Measurements from ENCODE around the gene BCAR3.

The BCAR3 gene

GRCh38 chr1:93666613-93667384, 14.8 kb downstream of the BCAR3 start:
- no peak overlapping the region for H3K27ac ChIP-seq (ENCODE audit: low read depth, low read length)
- H3F3A ChIP-seq (ENCODE audit: insufficient read depth), result no peaks in the 10 kb centered on the region
- H3K36me3 ChIP-seq (ENCODE audit: low read length), result no peaks in the 10 kb centered on the region
- H3K4me3 ChIP-seq (ENCODE audit: insufficient read depth, low read length, poor library complexity, severe bottlenecking), result no peak overlapping the region
- no peak overlapping the region for H3K4me2 ChIP-seq (ENCODE audit: low read depth, low read length, poor library complexity, severe bottlenecking)
- no peaks in the 10 kb centered on the region for H3K27me3 ChIP-seq (ENCODE audit: low read length)
- no peaks in the 10 kb centered on the region for H3K9me3 ChIP-seq (ENCODE audit: insufficient read depth, low read length)
- no peak overlapping the region for H2AFZ ChIP-seq (ENCODE audit: low read depth, low read length, severe bottlenecking)
- no peaks in the 10 kb centered on the region for H4K20me1 ChIP-seq (ENCODE audit: low read depth, low read length)
- no peaks in the 10 kb centered on the region for H3K9me2 ChIP-seq (replicated peaks; ENCODE audit: insufficient read depth, low read length)
- no peak for TF ChIP-seq EZH2phosphoT487 (conservative IDR thresholded peaks at IDR 0.05; ENCODE audit: low read length)
- TF ChIP-seq CTCF (IDR thresholded peaks at IDR 0.05; ENCODE audit: insufficient read depth, low read length, poor library complexity, severe bottlenecking), result no peak
- no peak overlapping the region for H3K9ac ChIP-seq (ENCODE audit: low read length)
- H3K79me2 ChIP-seq (ENCODE audit: insufficient read depth, low read length), result no peaks in the 10 kb centered on the region

GRCh38 chr1:93665015-93665414, 16.6 kb downstream of the BCAR3 start:
- Histone ChIP-seq H2AFZ (ENCODE audit: low read depth, low read length, severe bottlenecking) (no peak overlapping the region), H3K9me3 (ENCODE audit: insufficient read depth, low read length) (no peaks in the 10 kb centered on the region), H3K36me3 (ENCODE audit: low read length) (no peaks in the 10 kb centered on the region), H3K79me2 (ENCODE audit: insufficient read depth, low read length) (no peaks in the 10 kb centered on the region), H3F3A (ENCODE audit: insufficient read depth) (no peaks in the 10 kb centered on the region), H3K9ac (ENCODE audit: low read length) (no peak overlapping the region), H3K4me3 (ENCODE audit: insufficient read depth, low read length, poor library complexity, severe bottlenecking) (no peak overlapping the region), H4K20me1 (ENCODE audit: low read depth, low read length) (no peaks in the 10 kb centered on the region), H3K27ac (ENCODE audit: low read depth, low read length) (no peak overlapping the region), H3K9me2 (replicated peaks; ENCODE audit: insufficient read depth, low read length) (no peaks in the 10 kb centered on the region), H3K27me3 (ENCODE audit: low read length) (no peaks in the 10 kb centered on the region), H3K4me2 (ENCODE audit: low read depth, low read length, poor library complexity, severe bottlenecking) (no peak overlapping the region)
- TF ChIP-seq EZH2phosphoT487 (conservative IDR thresholded peaks at IDR 0.05; ENCODE audit: low read length), result no peak
- no peak for TF ChIP-seq CTCF (IDR thresholded peaks at IDR 0.05; ENCODE audit: insufficient read depth, low read length, poor library complexity, severe bottlenecking)

DNA sequence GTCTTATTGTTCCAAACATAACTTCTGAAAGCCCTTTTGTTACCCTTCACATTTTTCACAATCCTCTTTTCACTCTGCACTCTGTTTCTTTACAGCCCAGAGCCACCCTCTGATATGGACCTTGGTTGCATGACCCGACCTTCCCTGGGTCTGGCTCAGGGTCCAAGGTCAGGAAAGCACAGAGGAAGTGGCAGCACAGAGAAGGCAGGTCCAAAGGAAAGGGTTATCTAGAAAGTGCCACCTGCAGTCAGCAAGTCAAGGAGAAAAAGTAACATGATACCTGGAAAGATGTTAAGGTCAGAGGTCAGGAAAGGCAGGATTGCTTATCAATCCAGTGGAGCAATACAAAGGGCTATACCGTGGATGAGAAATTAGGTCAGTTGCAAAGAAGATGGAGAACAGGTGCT, 18.4 kb downstream of the BCAR3 start:
- H4K20me1 ChIP-seq (ENCODE audit: low read depth, low read length), result no peaks in the 10 kb centered on the region

GRCh38 chr1:93662481-93663207, 19.0 kb downstream of the BCAR3 start:
- Histone ChIP-seq H3K27me3 (ENCODE audit: low read length) (no peaks in the 10 kb centered on the region), H3K36me3 (ENCODE audit: low read length) (no peaks in the 10 kb centered on the region), H2AFZ (ENCODE audit: low read depth, low read length, severe bottlenecking) (no peak overlapping the region), H3F3A (ENCODE audit: insufficient read depth) (no peaks in the 10 kb centered on the region), H3K79me2 (ENCODE audit: insufficient read depth, low read length) (no peaks in the 10 kb centered on the region), H3K9me2 (replicated peaks; ENCODE audit: insufficient read depth, low read length) (no peaks in the 10 kb centered on the region), H3K27ac (ENCODE audit: low read depth, low read length) (no peak overlapping the region), H3K9me3 (ENCODE audit: insufficient read depth, low read length) (no peaks in the 10 kb centered on the region), H4K20me1 (ENCODE audit: low read depth, low read length) (no peaks in the 10 kb centered on the region), H3K4me2 (ENCODE audit: low read depth, low read length, poor library complexity, severe bottlenecking) (no peak overlapping the region), H3K4me3 (ENCODE audit: insufficient read depth, low read length, poor library complexity, severe bottlenecking) (no peak overlapping the region), H3K9ac (ENCODE audit: low read length) (no peak overlapping the region)
- TF ChIP-seq CTCF (IDR thresholded peaks at IDR 0.05; ENCODE audit: insufficient read depth, low read length, poor library complexity, severe bottlenecking), result no peak
- TF ChIP-seq EZH2phosphoT487 (conservative IDR thresholded peaks at IDR 0.05; ENCODE audit: low read length), result no peak

More for the DNA sequence above, 18.4 kb downstream of the BCAR3 start:
- H3K4me2 ChIP-seq (ENCODE audit: low read depth, low read length, poor library complexity, severe bottlenecking), result no peak overlapping the region
- H3K36me3 ChIP-seq (ENCODE audit: low read length), result no peaks in the 10 kb centered on the region
- H3K79me2 ChIP-seq (ENCODE audit: insufficient read depth, low read length), result no peaks in the 10 kb centered on the region
- no peak for TF ChIP-seq EZH2phosphoT487 (conservative IDR thresholded peaks at IDR 0.05; ENCODE audit: low read length)
- H3K9ac ChIP-seq (ENCODE audit: low read length), result no peak overlapping the region
- H3K9me3 ChIP-seq (ENCODE audit: insufficient read depth, low read length), result no peaks in the 10 kb centered on the region
- no peaks in the 10 kb centered on the region for H3F3A ChIP-seq (ENCODE audit: insufficient read depth)
- H3K27me3 ChIP-seq (ENCODE audit: low read length), result no peaks in the 10 kb centered on the region
- no peaks in the 10 kb centered on the region for H3K9me2 ChIP-seq (replicated peaks; ENCODE audit: insufficient read depth, low read length)
- no peak overlapping the region for H2AFZ ChIP-seq (ENCODE audit: low read depth, low read length, severe bottlenecking)
- H3K27ac ChIP-seq (ENCODE audit: low read depth, low read length), result no peak overlapping the region
- no peak overlapping the region for H3K4me3 ChIP-seq (ENCODE audit: insufficient read depth, low read length, poor library complexity, severe bottlenecking)

All from SU-DHL-6 (cell line).